Measurements from ENCODE around the gene WWTR1. TPM values are rescaled to one million over a fixed set of nuclear protein-coding genes. Genes with fewer than 3 reads are reported as not detected.

Gene WWTR1
- polyA plus RNA-seq, 1 donor (not counting 4 experiments of a cell fraction or from before 2014, with no cell fraction given), result 77.3 TPM

- H3K27ac ChIP-seq (ENCODE audit: control insufficient read depth, insufficient read depth, low read length), result no peak overlapping the region
- FAIRE-seq (no peak), DNase-seq (ENCODE audit: low read depth, low spot score) (no peak)
- H3K4me3 ChIP-seq (ENCODE audit: control insufficient read depth in 2 of 3, extremely low read depth in 1 of 3, insufficient read depth in 2 of 3, low read depth in 1 of 3, low read length in 3 of 3), result no peak overlapping the region
- no peak for TF ChIP-seq EZH2 (IDR thresholded peaks at IDR 0.05; ENCODE audit: low read length)
- TF ChIP-seq CTCF (optimal IDR thresholded peaks at IDR 0.05 in 1 of 3, IDR thresholded peaks at IDR 0.05 in 1 of 3, conservative IDR thresholded peaks at IDR 0.05 in 1 of 3; ENCODE audit: extremely low read depth in 1 of 3, insufficient read depth in 2 of 3, low read length in 3 of 3), result no peak
- H3K4me2 ChIP-seq (ENCODE audit: control insufficient read depth, extremely low read depth, insufficient read depth, low read depth, low read length), result no peak overlapping the region
- no peaks in the 10 kb centered on the region for H3K9me1 ChIP-seq (ENCODE audit: control insufficient read depth, extremely low read depth, insufficient read depth, low read length)
- peaks cover 3% of the 10 kb centered on the region for H3K4me1 ChIP-seq (ENCODE audit: control insufficient read depth, extremely low read depth, insufficient read depth, low read length)
- no peaks in the 10 kb centered on the region for H3K36me3 ChIP-seq (ENCODE audit: control insufficient read depth in 2 of 2, extremely low read depth in 1 of 2, insufficient read depth in 2 of 2, low read length in 2 of 2)
- no peaks in the 10 kb centered on the region for H3K9me3 ChIP-seq (ENCODE audit: control insufficient read depth, low read depth, low read length)
- H4K20me1 ChIP-seq (ENCODE audit: control insufficient read depth, extremely low read depth, insufficient read depth, low read length), result no peaks in the 10 kb centered on the region
- no peaks in the 10 kb centered on the region for H3K27me3 ChIP-seq (ENCODE audit: control insufficient read depth, extremely low read depth, insufficient read depth, low read length)
- no peaks in the 10 kb centered on the region for H3K79me2 ChIP-seq (ENCODE audit: control insufficient read depth, insufficient read depth, low read length)
- dilution Hi-C loops (cut with MboI; ENCODE audit: extremely low pct_ligation_motif_present, low sequenced_read_pairs), result no loop called here
- no peak overlapping the region for H3K9ac ChIP-seq (ENCODE audit: control insufficient read depth, extremely low read depth, insufficient read depth, low read length)
- H2AFZ ChIP-seq (ENCODE audit: control insufficient read depth, low read length), result no peak overlapping the region
Observed at GRCh38 chr3:149479621-149480325, 178.1 kb downstream of the WWTR1 start.

- DNase-seq (ENCODE audit: low read depth, low spot score), result no peak
- H3K9me1 ChIP-seq (ENCODE audit: control insufficient read depth, extremely low read depth, insufficient read depth, low read length), result no peaks in the 10 kb centered on the region
- no peak overlapping the region for H3K27ac ChIP-seq (ENCODE audit: control insufficient read depth, insufficient read depth, low read length)
- H3K9me3 ChIP-seq (ENCODE audit: control insufficient read depth, low read depth, low read length), result no peaks in the 10 kb centered on the region
- H3K36me3 ChIP-seq (ENCODE audit: control insufficient read depth in 2 of 2, extremely low read depth in 1 of 2, insufficient read depth in 2 of 2, low read length in 2 of 2), result no peaks in the 10 kb centered on the region
- dilution Hi-C loops (cut with MboI; ENCODE audit: extremely low pct_ligation_motif_present, low sequenced_read_pairs), result no loop called here
- H3K4me3 ChIP-seq (ENCODE audit: control insufficient read depth in 2 of 3, extremely low read depth in 1 of 3, insufficient read depth in 2 of 3, low read depth in 1 of 3, low read length in 3 of 3), result no peak overlapping the region
- peaks cover 25% of the 10 kb centered on the region for H3K4me1 ChIP-seq (ENCODE audit: control insufficient read depth, extremely low read depth, insufficient read depth, low read length)
- H3K79me2 ChIP-seq (ENCODE audit: control insufficient read depth, insufficient read depth, low read length), result no peaks in the 10 kb centered on the region
- FAIRE-seq, result no peak
- no peaks in the 10 kb centered on the region for H4K20me1 ChIP-seq (ENCODE audit: control insufficient read depth, extremely low read depth, insufficient read depth, low read length)
- H3K4me2 ChIP-seq (ENCODE audit: control insufficient read depth, extremely low read depth, insufficient read depth, low read depth, low read length), result no peak overlapping the region
- TF ChIP-seq CTCF (optimal IDR thresholded peaks at IDR 0.05 in 1 of 3, IDR thresholded peaks at IDR 0.05 in 1 of 3, conservative IDR thresholded peaks at IDR 0.05 in 1 of 3; ENCODE audit: extremely low read depth in 1 of 3, insufficient read depth in 2 of 3, low read length in 3 of 3) (no peak), EZH2 (IDR thresholded peaks at IDR 0.05; ENCODE audit: low read length) (no peak)
- H3K9ac ChIP-seq (ENCODE audit: control insufficient read depth, extremely low read depth, insufficient read depth, low read length), result no peak overlapping the region
- H2AFZ ChIP-seq (ENCODE audit: control insufficient read depth, low read length), result no peak overlapping the region
- H3K27me3 ChIP-seq (ENCODE audit: control insufficient read depth, extremely low read depth, insufficient read depth, low read length), result no peaks in the 10 kb centered on the region
Observed at GRCh38 chr3:149476225-149476624, 181.6 kb downstream of the WWTR1 start.
